Activated CD4-positive, alpha-beta T cell treated with anti-CD3 and anti-CD28 coated beads, Interleukin-2, amount 10 ng/mL, durations not matched to agents 24 days and 14 days (primary cell): Measurements from ENCODE around the gene RND2. TPM values are rescaled to one million over a fixed set of nuclear protein-coding genes. Genes with fewer than 3 reads are reported as not detected.

Source experiments
- DNase-seq: peaks from one replicate; pipeline ENCODE4 v3.0.0; 2022
- H3K27ac Mint-ChIP-seq: one replicate; pipeline ENCODE4 v1.8.0; 2022; ENCODE audit warnings: mild to moderate bottlenecking, mixed read lengths
- H3K27me3 Mint-ChIP-seq: one replicate; pipeline ENCODE4 v1.8.0; 2022; ENCODE audit warnings: mixed read lengths
- H3K36me3 Mint-ChIP-seq: one replicate; pipeline ENCODE4 v1.8.0; 2022; ENCODE audit warnings: low read depth, mild to moderate bottlenecking, mixed read lengths
- H3K4me1 Mint-ChIP-seq: one replicate; pipeline ENCODE4 v1.8.0; 2021; ENCODE audit warnings: mixed read lengths
- H3K4me3 Mint-ChIP-seq: one replicate; pipeline ENCODE4 v1.8.0; 2022; ENCODE audit warnings: mild to moderate bottlenecking, moderate library complexity, mixed read lengths
- H3K9me3 Mint-ChIP-seq: one replicate; pipeline ENCODE4 v1.8.0; 2021; ENCODE audit warnings: mixed read lengths
- intact Hi-C: fragments of 100-400 bp; cut with micrococcal nuclease; formaldehyde crosslinking; loops from one replicate; pipeline ENCODE4 v1.15.1; 2023
- total RNA-seq: library from RNA; stranded (reverse); gene quantifications from 2 replicates; pipeline ENCODE4 v1.2.3, GENCODE V29; 2022

The RND2 gene
- total RNA-seq, 1 donor from 2014 or later: 0.07 TPM

- Mint-ChIP-seq H3K9me3 (no peaks in the 10 kb centered on the region), H3K27me3 (no peaks in the 10 kb centered on the region), H3K4me3 (no peak overlapping the region), H3K27ac (peak overlapping the region; percentile 20), H3K4me1 (peaks cover 25% of the 10 kb centered on the region), H3K36me3 (peaks cover 28% of the 10 kb centered on the region)
- intact Hi-C loops: no loop called here
- no peak for DNase-seq
Measured at GRCh38 chr17:43014649-43015542, 10.1 kb upstream of the RND2 start.

- H3K27ac Mint-ChIP-seq: no peak overlapping the region
- intact Hi-C loops: no loop called here
- no peaks in the 10 kb centered on the region for H3K27me3 Mint-ChIP-seq
- no peak for DNase-seq
- peaks cover 26% of the 10 kb centered on the region for H3K36me3 Mint-ChIP-seq
- peaks cover 20% of the 10 kb centered on the region for H3K4me1 Mint-ChIP-seq
- no peaks in the 10 kb centered on the region for H3K9me3 Mint-ChIP-seq
- no peak overlapping the region for H3K4me3 Mint-ChIP-seq
Measured at GRCh38 chr17:43015579-43015978, 9.5 kb upstream of the RND2 start.

- Mint-ChIP-seq H3K36me3 (peaks cover 24% of the 10 kb centered on the region), H3K4me3 (no peak overlapping the region), H3K27ac (no peak overlapping the region), H3K27me3 (peaks cover under 1% of the 10 kb centered on the region), H3K9me3 (no peaks in the 10 kb centered on the region), H3K4me1 (peaks cover 22% of the 10 kb centered on the region)
- no peak for DNase-seq
- intact Hi-C loops: no loop called here
Measured at GRCh38 chr17:43016216-43016615, 8.8 kb upstream of the RND2 start.

- Mint-ChIP-seq H3K9me3 (no peaks in the 10 kb centered on the region), H3K36me3 (peaks cover 12% of the 10 kb centered on the region), H3K4me3 (no peak overlapping the region), H3K27me3 (peaks cover 2% of the 10 kb centered on the region), H3K4me1 (peaks cover 21% of the 10 kb centered on the region), H3K27ac (no peak overlapping the region)
- intact Hi-C loops: no loop called here
- peak; percentile 83 for DNase-seq
Measured at GRCh38 chr17:43018008-43018853, 6.8 kb upstream of the RND2 start.

GRCh38 chr17:43018932-43019331 lies 6.1 kb upstream of the RND2 start:
- no peak overlapping the region for H3K27ac Mint-ChIP-seq
- H3K36me3 Mint-ChIP-seq: peaks cover 7% of the 10 kb centered on the region
- peaks cover 21% of the 10 kb centered on the region for H3K4me1 Mint-ChIP-seq
- no peak overlapping the region for H3K4me3 Mint-ChIP-seq
- DNase-seq: no peak
- H3K9me3 Mint-ChIP-seq: no peaks in the 10 kb centered on the region
- intact Hi-C loops: no loop called here
- H3K27me3 Mint-ChIP-seq: peaks cover 2% of the 10 kb centered on the region

- Mint-ChIP-seq H3K36me3 (peaks cover 2% of the 10 kb centered on the region), H3K27ac (no peak overlapping the region), H3K4me1 (peaks cover 23% of the 10 kb centered on the region), H3K27me3 (peaks cover 4% of the 10 kb centered on the region), H3K4me3 (peak overlapping the region; percentile 5), H3K9me3 (no peaks in the 10 kb centered on the region)
- intact Hi-C loops: no loop called here
- no peak for DNase-seq
Measured at GRCh38 chr17:43019418-43019817, 5.6 kb upstream of the RND2 start.

- intact Hi-C loops: loop anchor here (5.0 to 10.0 kb wide), 3 partner anchors 105 to 295 kb away; partner anchors contain the start of genes BRCA1 and TMEM106A
- Mint-ChIP-seq H3K9me3 (no peaks in the 10 kb centered on the region), H3K36me3 (peaks cover 2% of the 10 kb centered on the region), H3K27me3 (peaks cover 9% of the 10 kb centered on the region), H3K4me1 (peaks cover 28% of the 10 kb centered on the region), H3K27ac (no peak overlapping the region), H3K4me3 (peak overlapping the region; percentile 88)
- DNase-seq: no peak
Measured at GRCh38 chr17:43020030-43020621, 4.9 kb upstream of the RND2 start.

GRCh38 chr17:43020789-43021740 lies 4.0 kb upstream of the RND2 start:
- peaks cover 14% of the 10 kb centered on the region for H3K27me3 Mint-ChIP-seq
- peak overlapping the region; percentile 66 for H3K27ac Mint-ChIP-seq
- no peaks in the 10 kb centered on the region for H3K36me3 Mint-ChIP-seq
- no peaks in the 10 kb centered on the region for H3K9me3 Mint-ChIP-seq
- peak overlapping the region; percentile 88 for H3K4me3 Mint-ChIP-seq
- intact Hi-C loops: loop anchor here (5.0 to 10.0 kb wide), 3 partner anchors 104 to 294 kb away; partner anchors contain the start of genes BRCA1 and TMEM106A
- H3K4me1 Mint-ChIP-seq: peaks cover 32% of the 10 kb centered on the region
- DNase-seq: peak; percentile 67

GRCh38 chr17:43021741-43022512 lies 3.1 kb upstream of the RND2 start, which contains the start of gene VAT1:
VAT1 (minus strand) TSS chr17:43022385; CDS start chr17:43022322, 63 bp downstream.
- H3K27ac Mint-ChIP-seq: peak within 1 kb of the TSS; percentile 48
- peak within 1 kb of the TSS; percentile 88 for H3K4me3 Mint-ChIP-seq
- intact Hi-C loops: loop anchor here (1.0 to 10.0 kb wide), 4 partner anchors 15 to 293 kb away; partner anchors contain the start of genes BRCA1 and TMEM106A
- peaks cover 14% of the 10 kb centered on the region for H3K27me3 Mint-ChIP-seq
- H3K36me3 Mint-ChIP-seq: no peaks in the 10 kb centered on the region
- peaks cover 32% of the 10 kb centered on the region for H3K4me1 Mint-ChIP-seq
- DNase-seq: peak; percentile 90
- H3K9me3 Mint-ChIP-seq: no peaks in the 10 kb centered on the region

GRCh38 chr17:43025290-43025657 lies 243 bp downstream of the RND2 start:
- intact Hi-C loops: loop anchor here (10.0 kb wide), 2 partner anchors 100 to 290 kb away; partner anchors contain the start of gene BRCA1
- DNase-seq: no peak

GRCh38 chr17:43025766-43026537 lies 921 bp downstream of the RND2 start:
- Mint-ChIP-seq H3K4me3 (peak overlapping the region; percentile 78), H3K27me3 (peaks cover 15% of the 10 kb centered on the region), H3K36me3 (no peaks in the 10 kb centered on the region), H3K9me3 (no peaks in the 10 kb centered on the region), H3K27ac (no peak overlapping the region), H3K4me1 (peaks cover 14% of the 10 kb centered on the region)
- intact Hi-C loops: loop anchor here (10.0 kb wide), 2 partner anchors 99 to 289 kb away; partner anchors contain the start of gene BRCA1
- no peak for DNase-seq

More at GRCh38 chr17:43025290-43025657, 243 bp downstream of the RND2 start:
- H3K36me3 Mint-ChIP-seq: no peaks in the 10 kb centered on the region
- peak overlapping the region; percentile 78 for H3K4me3 Mint-ChIP-seq
- peak overlapping the region; percentile 45 for H3K27ac Mint-ChIP-seq
- no peaks in the 10 kb centered on the region for H3K9me3 Mint-ChIP-seq
- peaks cover 15% of the 10 kb centered on the region for H3K27me3 Mint-ChIP-seq
- H3K4me1 Mint-ChIP-seq: peaks cover 15% of the 10 kb centered on the region
